Endodermal cell (in vitro differentiated cells): ENCODE data around the gene NRXN2. TPM values are rescaled to one million over a fixed set of nuclear protein-coding genes. Genes with fewer than 3 reads are reported as not detected.
A peak's percentile ranks its signal among the peaks of the same experiment; 100 is the strongest.

Experiments
- DNase-seq: peaks from one replicate; pipeline ENCODE4 v3.0.0-alpha.2; 2017
- H3K27ac ChIP-seq: 2 replicates; pipeline ENCODE4 v1.5.1; 2013; ENCODE audit warnings: mild to moderate bottlenecking, low read depth, low read length, moderate library complexity
- H3K27me3 ChIP-seq: 2 replicates; pipeline ENCODE4 v1.6.1; 2013; ENCODE audit warnings: mild to moderate bottlenecking, low read length, moderate library complexity; ENCODE audit not compliant: insufficient read depth, control insufficient read depth, poor library complexity, severe bottlenecking
- H3K36me3 ChIP-seq: 2 replicates; pipeline ENCODE4 v1.7.0; 2013; ENCODE audit warnings: mild to moderate bottlenecking, low read length, moderate library complexity; ENCODE audit not compliant: control insufficient read depth, insufficient read depth
- H3K4me1 ChIP-seq: one replicate; pipeline ENCODE4 v1.7.0; 2013; ENCODE audit warnings: low read length; ENCODE audit not compliant: control insufficient read depth, insufficient read depth
- H3K4me3 ChIP-seq: 2 replicates; pipeline ENCODE4 v1.5.1; 2013; ENCODE audit warnings: mild to moderate bottlenecking, low read length, moderate library complexity
- H3K9ac ChIP-seq: 2 replicates; pipeline ENCODE4 v1.6.1; 2013; ENCODE audit warnings: mild to moderate bottlenecking, low read length, moderate library complexity; ENCODE audit not compliant: poor library complexity, severe bottlenecking; ENCODE audit errors: extremely low read depth
- H3K9me3 ChIP-seq: 2 replicates; pipeline ENCODE4 v1.6.1; 2013; ENCODE audit warnings: mild to moderate bottlenecking, low read length, moderate library complexity; ENCODE audit not compliant: control insufficient read depth
- H3K27ac Mint-ChIP-seq: 2 replicates; pipeline ENCODE4 v1.8.0; 2020; ENCODE audit warnings: mixed read lengths
- H3K27me3 Mint-ChIP-seq: 2 replicates; pipeline ENCODE4 v1.8.0; 2021; ENCODE audit warnings: mild to moderate bottlenecking, mixed read lengths; ENCODE audit not compliant: insufficient read depth
- H3K36me3 Mint-ChIP-seq: 2 replicates; pipeline ENCODE4 v1.8.0; 2020; ENCODE audit warnings: low read depth, mixed read lengths
- H3K4me1 Mint-ChIP-seq: 2 replicates; pipeline ENCODE4 v1.8.0; 2020; ENCODE audit warnings: mixed read lengths
- H3K4me3 Mint-ChIP-seq: 2 replicates; pipeline ENCODE4 v1.8.0; 2020; ENCODE audit warnings: mild to moderate bottlenecking, moderate library complexity, mixed read lengths
- H3K9me3 Mint-ChIP-seq: 2 replicates; pipeline ENCODE4 v1.8.0; 2020; ENCODE audit warnings: mild to moderate bottlenecking, mixed read lengths
- WGBS, 2 experiments: methylation state at CpG; one replicate each; pipeline versions ENCODE4 v1.1.5 to v1.1.7; 2013; ENCODE audit warnings: missing lambda C conversion rate in 2 of 2, mixed read lengths in 1 of 2; ENCODE audit not compliant: insufficient coverage in 1 of 2, insufficient read length in 1 of 2; 5-methylcytosine and 5-hydroxymethylcytosine counted together
- total RNA-seq, 2 donors: library from RNA; stranded (reverse); fragmentation: NEBNext Ultra II Directional in 1 of 2; extraction: Animal tissue kit (Norgen Biotek cat#: 25700) in 1 of 2; gene quantifications; 2 replicates in 1 of 2; 3 replicates in 1 of 2; pipeline ENCODE4 v1.2.1, GENCODE V29; 2021
- TF ChIP-seq, protein P1 (sequence below): fragments of 200-600 bp; sonication (generic); conservative IDR thresholded peaks from 2 replicates; pipeline ENCODE4 v1.5.0; 2021; ENCODE audit warnings: antibody characterized with exemption, mild to moderate bottlenecking

The NRXN2 gene
- total RNA-seq, 2 donors from 2014 or later, result 1.00 to 1.5 TPM

DNA sequence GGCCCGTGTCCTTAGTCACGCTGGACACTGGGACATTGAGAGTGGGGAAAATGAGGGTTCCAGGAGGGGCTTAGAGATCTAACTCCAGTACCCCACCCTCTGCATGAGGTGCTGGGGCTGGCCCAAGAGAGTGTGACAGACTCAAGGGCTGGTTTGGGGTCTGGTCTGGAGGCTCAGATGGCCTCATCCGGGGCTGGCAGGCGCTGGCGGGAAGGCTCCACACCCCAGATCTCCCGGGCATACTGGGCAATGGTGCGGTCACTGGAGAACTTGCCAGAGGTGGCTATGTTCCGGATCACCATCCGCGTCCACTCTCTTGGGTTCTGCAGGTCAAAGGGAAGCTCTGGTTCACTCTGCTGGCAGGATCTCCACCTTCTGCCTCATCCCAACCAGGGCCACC, 23.5 kb upstream of the NRXN2 start:
- TF ChIP-seq, protein P1, sequence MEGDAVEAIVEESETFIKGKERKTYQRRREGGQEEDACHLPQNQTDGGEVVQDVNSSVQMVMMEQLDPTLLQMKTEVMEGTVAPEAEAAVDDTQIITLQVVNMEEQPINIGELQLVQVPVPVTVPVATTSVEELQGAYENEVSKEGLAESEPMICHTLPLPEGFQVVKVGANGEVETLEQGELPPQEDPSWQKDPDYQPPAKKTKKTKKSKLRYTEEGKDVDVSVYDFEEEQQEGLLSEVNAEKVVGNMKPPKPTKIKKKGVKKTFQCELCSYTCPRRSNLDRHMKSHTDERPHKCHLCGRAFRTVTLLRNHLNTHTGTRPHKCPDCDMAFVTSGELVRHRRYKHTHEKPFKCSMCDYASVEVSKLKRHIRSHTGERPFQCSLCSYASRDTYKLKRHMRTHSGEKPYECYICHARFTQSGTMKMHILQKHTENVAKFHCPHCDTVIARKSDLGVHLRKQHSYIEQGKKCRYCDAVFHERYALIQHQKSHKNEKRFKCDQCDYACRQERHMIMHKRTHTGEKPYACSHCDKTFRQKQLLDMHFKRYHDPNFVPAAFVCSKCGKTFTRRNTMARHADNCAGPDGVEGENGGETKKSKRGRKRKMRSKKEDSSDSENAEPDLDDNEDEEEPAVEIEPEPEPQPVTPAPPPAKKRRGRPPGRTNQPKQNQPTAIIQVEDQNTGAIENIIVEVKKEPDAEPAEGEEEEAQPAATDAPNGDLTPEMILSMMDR, result no peak
- Histone ChIP-seq H3K27me3 (peaks cover 58% of the 10 kb centered on the region), H3K9me3 (no peaks in the 10 kb centered on the region), H3K4me1 (peaks cover 4% of the 10 kb centered on the region), H3K36me3 (no peaks in the 10 kb centered on the region), H3K27ac (no peak overlapping the region), H3K4me3 (no peak overlapping the region), H3K9ac (no peak overlapping the region)
- H3K4me1 Mint-ChIP-seq, result peaks cover 6% of the 10 kb centered on the region
- H3K27me3 Mint-ChIP-seq, result peaks cover 56% of the 10 kb centered on the region
- H3K36me3 Mint-ChIP-seq, result no peaks in the 10 kb centered on the region
- DNase-seq, result no peak
- no peak overlapping the region for H3K27ac Mint-ChIP-seq
- WGBS, 2 experiments, result 93 to 95% methylated on average over 8 to 10 of the region's 10 CpGs
- H3K4me3 Mint-ChIP-seq, result no peak overlapping the region
- no peaks in the 10 kb centered on the region for H3K9me3 Mint-ChIP-seq

DNA sequence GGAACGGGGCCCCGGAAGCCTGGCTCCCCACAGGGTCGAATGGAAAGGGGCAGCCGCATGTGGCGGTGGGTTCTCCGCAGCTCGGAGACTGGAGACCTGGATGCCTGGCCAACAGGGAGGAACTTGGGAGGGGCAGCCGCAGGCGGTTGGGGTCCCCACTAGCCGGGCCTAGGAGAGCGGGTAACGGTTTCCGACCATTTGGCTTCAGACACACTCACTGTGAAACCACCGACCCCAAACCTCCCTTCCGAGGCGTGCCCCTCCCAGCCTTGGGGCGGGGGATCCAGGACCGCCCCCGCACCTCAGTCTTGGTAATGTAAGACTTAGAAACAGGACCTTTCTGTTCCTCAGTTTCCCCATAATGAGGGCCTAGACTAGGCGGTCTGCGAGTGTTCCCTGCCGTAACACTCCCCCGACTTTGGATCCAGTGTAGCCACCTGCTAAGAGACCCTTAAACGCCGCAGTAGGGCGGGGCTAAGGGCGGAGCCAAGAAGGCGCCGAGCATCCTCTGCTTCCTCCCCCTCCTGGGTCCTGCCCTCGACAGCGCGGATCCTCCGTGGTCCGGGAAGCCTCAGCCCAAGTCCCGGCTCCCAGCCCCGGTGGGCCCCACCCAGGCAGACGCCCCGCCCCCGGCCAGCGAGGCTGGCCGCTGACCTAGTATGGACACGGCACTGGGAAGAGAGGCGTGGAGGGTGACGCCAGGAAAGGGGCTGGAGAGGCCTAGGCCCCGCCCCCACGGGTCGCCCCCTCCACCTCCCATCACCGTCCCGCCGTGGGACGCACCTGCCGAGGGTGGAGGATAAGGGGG, 22.7 kb upstream of the NRXN2 start:
- TF ChIP-seq, protein P1, result no peak
- H3K4me1 Mint-ChIP-seq, result peaks cover 11% of the 10 kb centered on the region
- H3K9me3 Mint-ChIP-seq, result no peaks in the 10 kb centered on the region
- peak; percentile 89 for DNase-seq
- no peaks in the 10 kb centered on the region for H3K36me3 ChIP-seq
- H3K9me3 ChIP-seq, result no peaks in the 10 kb centered on the region
- peak overlapping the region; percentile 45 for H3K4me3 ChIP-seq
- no peaks in the 10 kb centered on the region for H3K36me3 Mint-ChIP-seq
- H3K27ac ChIP-seq, result no peak overlapping the region
- no peak overlapping the region for H3K9ac ChIP-seq
- 5 to 6% methylated on average over 4 to 52 of the region's 52 CpGs for WGBS, 2 experiments
- peaks cover 4% of the 10 kb centered on the region for H3K4me1 ChIP-seq
- H3K4me3 Mint-ChIP-seq, result peak overlapping the region; percentile 55
- no peak overlapping the region for H3K27ac Mint-ChIP-seq
- H3K27me3 ChIP-seq, result peaks cover 66% of the 10 kb centered on the region
- peaks cover 63% of the 10 kb centered on the region for H3K27me3 Mint-ChIP-seq

DNA sequence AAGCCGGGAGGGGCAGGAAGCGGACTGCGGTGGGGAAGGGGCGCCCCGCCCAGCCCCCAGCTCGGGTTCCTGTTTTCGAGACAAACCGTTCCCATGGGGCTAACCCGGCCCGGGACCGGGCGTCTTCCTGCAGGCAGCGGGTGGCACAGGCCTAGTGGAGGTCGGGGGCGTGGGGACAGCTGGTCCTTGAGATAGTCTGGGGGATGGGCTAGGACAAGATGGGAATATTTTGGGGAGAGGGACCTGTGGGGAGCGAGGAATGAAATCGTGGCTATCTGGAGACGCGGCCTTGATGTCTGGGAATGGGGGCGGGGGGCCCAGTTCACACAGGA, 22.2 kb upstream of the NRXN2 start:
- peaks cover 4% of the 10 kb centered on the region for H3K4me1 ChIP-seq
- H3K27ac Mint-ChIP-seq, result no peak overlapping the region
- no peaks in the 10 kb centered on the region for H3K36me3 Mint-ChIP-seq
- H3K36me3 ChIP-seq, result no peaks in the 10 kb centered on the region
- peaks cover 69% of the 10 kb centered on the region for H3K27me3 Mint-ChIP-seq
- H3K4me3 Mint-ChIP-seq, result peak overlapping the region; percentile 55
- peaks cover 11% of the 10 kb centered on the region for H3K4me1 Mint-ChIP-seq
- H3K27ac ChIP-seq, result no peak overlapping the region
- TF ChIP-seq, protein P1, result no peak
- H3K27me3 ChIP-seq, result peaks cover 72% of the 10 kb centered on the region
- peak overlapping the region; percentile 45 for H3K4me3 ChIP-seq
- no peaks in the 10 kb centered on the region for H3K9me3 Mint-ChIP-seq
- H3K9ac ChIP-seq, result no peak overlapping the region
- peak; percentile 76 for DNase-seq
- 1 to 2% methylated on average over 15 to 20 of the region's 20 CpGs for WGBS, 2 experiments
- no peaks in the 10 kb centered on the region for H3K9me3 ChIP-seq
